ENCODE results near the gene IFIH1.

DNA sequence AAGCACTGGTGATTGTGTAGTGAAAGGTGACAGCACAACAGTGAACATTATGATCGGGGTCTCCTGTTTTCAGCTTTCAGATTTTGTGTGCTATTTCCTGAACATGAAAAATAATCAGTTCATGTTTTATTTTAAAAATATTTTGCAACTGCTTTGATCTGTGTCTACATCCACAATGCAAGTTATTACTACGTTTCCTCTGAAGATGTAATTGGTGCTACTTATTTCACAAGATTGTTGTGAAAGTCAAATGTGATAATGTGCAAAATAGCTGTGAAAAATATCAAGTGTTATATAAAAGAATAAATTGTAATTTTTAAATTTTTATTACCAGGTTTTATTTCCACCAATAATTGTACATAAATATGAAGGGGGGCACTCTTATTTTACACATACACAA, 19.4 kb upstream of the IFIH1 start:
- TF ChIP-seq, protein P1, sequence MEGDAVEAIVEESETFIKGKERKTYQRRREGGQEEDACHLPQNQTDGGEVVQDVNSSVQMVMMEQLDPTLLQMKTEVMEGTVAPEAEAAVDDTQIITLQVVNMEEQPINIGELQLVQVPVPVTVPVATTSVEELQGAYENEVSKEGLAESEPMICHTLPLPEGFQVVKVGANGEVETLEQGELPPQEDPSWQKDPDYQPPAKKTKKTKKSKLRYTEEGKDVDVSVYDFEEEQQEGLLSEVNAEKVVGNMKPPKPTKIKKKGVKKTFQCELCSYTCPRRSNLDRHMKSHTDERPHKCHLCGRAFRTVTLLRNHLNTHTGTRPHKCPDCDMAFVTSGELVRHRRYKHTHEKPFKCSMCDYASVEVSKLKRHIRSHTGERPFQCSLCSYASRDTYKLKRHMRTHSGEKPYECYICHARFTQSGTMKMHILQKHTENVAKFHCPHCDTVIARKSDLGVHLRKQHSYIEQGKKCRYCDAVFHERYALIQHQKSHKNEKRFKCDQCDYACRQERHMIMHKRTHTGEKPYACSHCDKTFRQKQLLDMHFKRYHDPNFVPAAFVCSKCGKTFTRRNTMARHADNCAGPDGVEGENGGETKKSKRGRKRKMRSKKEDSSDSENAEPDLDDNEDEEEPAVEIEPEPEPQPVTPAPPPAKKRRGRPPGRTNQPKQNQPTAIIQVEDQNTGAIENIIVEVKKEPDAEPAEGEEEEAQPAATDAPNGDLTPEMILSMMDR (IDR thresholded peaks at IDR 0.05) = no peak
- no peak for TF ChIP-seq ZFX (IDR thresholded peaks at IDR 0.05; ENCODE audit: borderline replicate concordance)
